Measurements from ENCODE around the gene LPAR1. TPM values are rescaled to one million over a fixed set of nuclear protein-coding genes. Genes with fewer than 3 reads are reported as not detected.

The LPAR1 gene
- total and polyA plus RNA-seq, 2 of the 8 experiments (the other 6 are each of a cell fraction or from before 2014, with no cell fraction given): 3.4 to 5.1 TPM

- H3K27me3 ChIP-seq (replicated peaks in 1 of 4; ENCODE audit: control insufficient read depth in 3 of 4, extremely low read depth in 1 of 4, insufficient read depth in 3 of 4, low read length in 3 of 4): peaks cover 3 to 18% (median 12%) of the 10 kb centered on the region in 4 experiments
- peaks cover 15% of the 10 kb centered on the region; the same call in 1 of the 2 replicates for H3K23me2 ChIP-seq (ENCODE audit: low read depth, low read length)
- no peak overlapping the region for H3K23ac ChIP-seq (ENCODE audit: insufficient read length)
- no peaks in the 10 kb centered on the region for H3K36me3 ChIP-seq (ENCODE audit: control insufficient read depth in 2 of 4, insufficient read depth in 4 of 4, low read length in 3 of 4)
- no peak overlapping the region for H2BK12ac ChIP-seq (ENCODE audit: low read depth, low read length)
- H2AFZ ChIP-seq (ENCODE audit: low read length): no peak overlapping the region
- H3K9me3 ChIP-seq (ENCODE audit: insufficient read depth in 2 of 2, low read depth in 1 of 2, low read length in 1 of 2): no peaks in the 10 kb centered on the region
- ChIA-PET CTCF (ENCODE audit: partially characterized antibody) (interaction anchor here (0.6 to 2.8 kb wide), 16 partner anchors 9 to 435 kb away, joined by 3 to 10 read pairs (median 4); no protein-coding TSS in a partner anchor), POLR2A (ENCODE audit: partially characterized antibody) (interaction anchor here (1.1 kb wide), 1 partner anchor 323 kb away, joined by 3 read pairs; no protein-coding TSS in a partner anchor)
- no peak overlapping the region for H2BK20ac ChIP-seq (ENCODE audit: low read length)
- peak overlapping the region in 3 of 4 experiments; percentile 66 to 79 (median 66); a peak in 4 of 8 replicates for H3K4me3 ChIP-seq (ENCODE audit: extremely low read depth in 1 of 4, insufficient read depth in 2 of 4, low read depth in 3 of 4, low read length in 4 of 4)
- no peak overlapping the region for H4K8ac ChIP-seq (ENCODE audit: extremely low read depth, insufficient read depth, low read length)
- no peak overlapping the region for H4K91ac ChIP-seq (replicated peaks; ENCODE audit: insufficient read length, low read length)
- no peak overlapping the region for H2BK5ac ChIP-seq (ENCODE audit: low read depth, low read length)
- H4K5ac ChIP-seq (ENCODE audit: insufficient read length, low read depth, low read length): no peak overlapping the region
- H3K27ac ChIP-seq (ENCODE audit: low read depth, low read length): no peak overlapping the region
- H2BK120ac ChIP-seq (replicated peaks; ENCODE audit: low read depth, low read length): no peak overlapping the region
- no peak for DNase-seq (ENCODE audit: low read depth in 1 of 2, low spot score in 2 of 2)
- H2AK5ac ChIP-seq (ENCODE audit: low read depth, low read length): no peak overlapping the region
- H3K14ac ChIP-seq (ENCODE audit: insufficient read length): no peak overlapping the region
- H3K9ac ChIP-seq (replicated peaks in 1 of 4; ENCODE audit: extremely low read depth in 1 of 4, low read depth in 3 of 4, low read length in 3 of 4): no peak overlapping the region
- H2BK15ac ChIP-seq (ENCODE audit: low read length): no peak overlapping the region
- H3K18ac ChIP-seq (ENCODE audit: extremely low read depth, low read length): no peak overlapping the region; the same call in 1 of the 2 replicates
- no peaks in the 10 kb centered on the region for H3K79me2 ChIP-seq (ENCODE audit: control insufficient read depth in 1 of 2, insufficient read depth in 2 of 2, low read length in 2 of 2)
- WGBS, 2 experiments (ENCODE audit: extremely low coverage in 1 of 2, insufficient coverage in 1 of 2, insufficient read length in 1 of 2, insufficient replicate concordance in 2 of 2, low coverage in 1 of 2, low lambda C conversion rate in 2 of 2, missing lambda C conversion rate in 1 of 2): 78% methylated on average over 3 of the region's 3 CpGs; no CpG with 5 or more reads in 1 of the 2 experiments
- no peaks in the 10 kb centered on the region for H3K79me1 ChIP-seq (ENCODE audit: low read depth, low read length)
- H3K4ac ChIP-seq (replicated peaks; ENCODE audit: insufficient read length, low read depth, low read length): no peak overlapping the region
- H4K20me1 ChIP-seq (replicated peaks in 1 of 2; ENCODE audit: control insufficient read depth in 1 of 2, insufficient read depth in 2 of 2, low read length in 2 of 2): no peaks in the 10 kb centered on the region
- FAIRE-seq: no peak
- H3K4me2 ChIP-seq (ENCODE audit: insufficient read depth in 1 of 2, low read depth in 2 of 2, low read length in 2 of 2): peak overlapping the region; percentile 91 to 92
- no peak for TF ChIP-seq POLR2A (IDR thresholded peaks at IDR 0.05; ENCODE audit: control extremely low read depth in 1 of 2, low read depth in 2 of 2, low read length in 2 of 2)
- TF ChIP-seq, protein P1, sequence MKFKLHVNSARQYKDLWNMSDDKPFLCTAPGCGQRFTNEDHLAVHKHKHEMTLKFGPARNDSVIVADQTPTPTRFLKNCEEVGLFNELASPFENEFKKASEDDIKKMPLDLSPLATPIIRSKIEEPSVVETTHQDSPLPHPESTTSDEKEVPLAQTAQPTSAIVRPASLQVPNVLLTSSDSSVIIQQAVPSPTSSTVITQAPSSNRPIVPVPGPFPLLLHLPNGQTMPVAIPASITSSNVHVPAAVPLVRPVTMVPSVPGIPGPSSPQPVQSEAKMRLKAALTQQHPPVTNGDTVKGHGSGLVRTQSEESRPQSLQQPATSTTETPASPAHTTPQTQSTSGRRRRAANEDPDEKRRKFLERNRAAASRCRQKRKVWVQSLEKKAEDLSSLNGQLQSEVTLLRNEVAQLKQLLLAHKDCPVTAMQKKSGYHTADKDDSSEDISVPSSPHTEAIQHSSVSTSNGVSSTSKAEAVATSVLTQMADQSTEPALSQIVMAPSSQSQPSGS (IDR thresholded peaks at IDR 0.05; ENCODE audit: low read length): no peak
- no peak for TF ChIP-seq HDAC6 (IDR thresholded peaks at IDR 0.05; ENCODE audit: low read depth, low read length)
- TF ChIP-seq JUN (IDR thresholded peaks at IDR 0.05; ENCODE audit: low read depth, low read length): no peak
- TF ChIP-seq BCL11A (IDR thresholded peaks at IDR 0.05; ENCODE audit: low read depth in 2 of 2, low read length in 2 of 2): no peak
- TF ChIP-seq KDM1A (IDR thresholded peaks at IDR 0.05; ENCODE audit: borderline replicate concordance, low read length): no peak
- TF ChIP-seq MAFK (IDR thresholded peaks at IDR 0.05; ENCODE audit: low read depth, low read length): no peak
- H3K56ac ChIP-seq (replicated peaks; ENCODE audit: insufficient read length, low read depth, low read length): no peak overlapping the region
- peaks cover 0 to 7% (median under 1%) of the 10 kb centered on the region in 4 experiments; a peak in 2 of 7 replicates for H3K4me1 ChIP-seq (replicated peaks in 1 of 4; ENCODE audit: control insufficient read depth in 3 of 4, insufficient read depth in 4 of 4, low read length in 3 of 4)
These were observed 2.5 kb downstream of the LPAR1 start for GRCh38 chr9:111035543-111036428.
